ENCODE measurements around the gene ANO2. TPM values are rescaled to one million over a fixed set of nuclear protein-coding genes. Genes with fewer than 3 reads are reported as not detected.

ANO2 gene
- total RNA-seq, 2 donors from 2014 or later, result 2.8 to 9.3 TPM

DNA sequence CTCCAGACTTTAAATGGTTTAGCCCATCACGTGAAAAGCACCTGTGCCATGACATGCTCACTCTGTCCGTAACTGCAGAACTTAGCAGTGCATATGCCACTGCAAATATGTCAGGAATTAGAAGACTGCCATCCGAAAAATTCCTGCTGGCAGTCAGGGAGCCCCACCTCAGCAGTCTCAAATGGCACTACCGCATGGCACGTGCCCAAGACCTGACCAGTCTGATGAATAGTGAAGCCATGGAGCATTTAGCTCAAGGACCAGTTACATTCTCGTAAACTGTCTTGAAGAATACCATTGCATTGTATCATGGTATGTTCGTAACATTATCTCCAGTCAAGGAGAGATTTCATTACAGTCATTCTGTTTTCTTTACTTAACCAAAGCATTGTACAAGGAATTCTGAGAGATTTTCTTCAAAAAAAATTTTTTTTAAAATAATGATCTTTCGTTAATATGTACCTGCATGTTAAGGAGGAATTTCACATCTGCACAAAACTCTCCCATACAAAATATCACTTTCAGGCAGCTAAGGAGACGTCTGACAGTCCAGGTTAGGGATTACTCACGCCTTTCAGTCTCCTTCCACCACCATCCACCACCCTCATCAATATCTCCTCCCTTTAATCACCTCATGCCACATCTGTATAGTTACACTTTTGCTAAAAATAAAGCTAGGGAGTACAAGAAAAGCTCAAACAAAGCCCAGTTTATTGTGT, 138.5 kb downstream of the ANO2 start:
- H3K27me3 ChIP-seq, result no peaks in the 10 kb centered on the region
- DNase-seq (ENCODE audit: low spot score), result no peak
- H3K36me3 ChIP-seq, result no peaks in the 10 kb centered on the region
- no peak overlapping the region for H3K4me3 ChIP-seq
- H3K9me3 ChIP-seq, result no peaks in the 10 kb centered on the region
- TF ChIP-seq, protein P1, sequence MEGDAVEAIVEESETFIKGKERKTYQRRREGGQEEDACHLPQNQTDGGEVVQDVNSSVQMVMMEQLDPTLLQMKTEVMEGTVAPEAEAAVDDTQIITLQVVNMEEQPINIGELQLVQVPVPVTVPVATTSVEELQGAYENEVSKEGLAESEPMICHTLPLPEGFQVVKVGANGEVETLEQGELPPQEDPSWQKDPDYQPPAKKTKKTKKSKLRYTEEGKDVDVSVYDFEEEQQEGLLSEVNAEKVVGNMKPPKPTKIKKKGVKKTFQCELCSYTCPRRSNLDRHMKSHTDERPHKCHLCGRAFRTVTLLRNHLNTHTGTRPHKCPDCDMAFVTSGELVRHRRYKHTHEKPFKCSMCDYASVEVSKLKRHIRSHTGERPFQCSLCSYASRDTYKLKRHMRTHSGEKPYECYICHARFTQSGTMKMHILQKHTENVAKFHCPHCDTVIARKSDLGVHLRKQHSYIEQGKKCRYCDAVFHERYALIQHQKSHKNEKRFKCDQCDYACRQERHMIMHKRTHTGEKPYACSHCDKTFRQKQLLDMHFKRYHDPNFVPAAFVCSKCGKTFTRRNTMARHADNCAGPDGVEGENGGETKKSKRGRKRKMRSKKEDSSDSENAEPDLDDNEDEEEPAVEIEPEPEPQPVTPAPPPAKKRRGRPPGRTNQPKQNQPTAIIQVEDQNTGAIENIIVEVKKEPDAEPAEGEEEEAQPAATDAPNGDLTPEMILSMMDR (IDR thresholded peaks at IDR 0.05), result no peak
- no peak overlapping the region for H3K27ac ChIP-seq
- no peaks in the 10 kb centered on the region for H3K4me1 ChIP-seq

DNA sequence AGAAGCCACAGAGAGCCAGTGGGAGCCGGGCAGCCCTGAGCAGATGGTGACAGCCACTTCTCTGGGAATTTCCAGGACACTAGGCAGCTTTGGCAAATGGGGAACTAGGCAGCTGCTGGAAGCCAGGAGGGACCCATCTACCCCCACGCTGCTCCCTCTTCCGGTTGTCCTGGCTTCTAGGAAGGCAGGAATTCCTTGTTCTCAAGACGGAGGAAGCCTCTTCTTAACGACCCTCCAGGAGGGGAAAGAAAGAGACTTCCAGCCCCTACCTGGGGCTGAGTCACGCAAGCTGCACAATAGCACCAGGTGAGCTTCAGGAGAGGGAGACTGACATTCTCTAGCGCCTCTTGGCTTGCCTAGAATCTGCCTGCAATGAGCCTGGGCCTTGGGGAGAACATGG, 141.5 kb downstream of the ANO2 start:
- no peak for DNase-seq (ENCODE audit: low spot score)
- H3K36me3 ChIP-seq, result no peaks in the 10 kb centered on the region
- no peak overlapping the region for H3K27ac ChIP-seq

DNA sequence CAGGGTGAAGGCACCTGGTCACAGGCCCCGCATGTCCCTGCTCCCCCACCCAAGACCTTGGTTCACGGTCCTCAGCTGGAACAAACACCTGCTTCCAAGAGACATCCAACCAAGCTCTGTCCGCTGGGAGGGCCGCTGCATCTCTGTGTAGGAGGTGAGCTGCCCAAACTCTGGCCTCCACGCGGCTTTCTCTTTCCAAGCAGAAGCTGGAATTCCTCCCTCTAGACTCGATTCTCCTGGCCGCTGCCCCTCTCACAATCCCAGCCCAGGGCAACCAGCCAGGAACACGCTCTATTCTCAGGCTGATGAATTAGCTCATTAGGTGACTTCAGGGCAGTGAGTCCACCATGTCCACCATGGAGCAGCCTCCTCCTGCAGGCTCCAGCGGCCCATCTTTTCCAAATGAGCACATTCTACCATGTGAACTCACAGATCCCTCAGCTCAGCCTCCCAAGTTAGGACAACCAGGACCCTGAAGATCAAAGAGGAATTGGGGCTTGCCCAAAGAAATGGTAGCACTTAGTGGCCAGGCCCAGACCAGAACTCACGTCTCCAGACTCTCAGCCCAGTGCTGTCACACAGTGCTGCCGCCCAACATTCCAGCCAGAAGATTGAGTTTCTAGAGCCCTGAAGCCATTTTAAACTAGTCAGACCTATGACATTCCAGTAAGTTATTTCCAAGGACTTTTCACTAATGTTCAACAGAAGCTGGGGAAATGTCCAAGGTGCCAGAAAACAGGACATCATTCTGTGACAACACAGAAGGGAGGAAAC, 146.6 kb downstream of the ANO2 start:
- TF ChIP-seq, protein P1 (IDR thresholded peaks at IDR 0.05), result no peak
- no peak overlapping the region for H3K4me3 ChIP-seq
- no peak overlapping the region for H3K27ac ChIP-seq
- no peaks in the 10 kb centered on the region for H3K9me3 ChIP-seq
- no peaks in the 10 kb centered on the region for H3K27me3 ChIP-seq
- no peaks in the 10 kb centered on the region for H3K4me1 ChIP-seq
- no peak for DNase-seq (ENCODE audit: low spot score)
- no peaks in the 10 kb centered on the region for H3K36me3 ChIP-seq

More for the DNA sequence above, 141.5 kb downstream of the ANO2 start:
- no peaks in the 10 kb centered on the region for H3K9me3 ChIP-seq
- H3K27me3 ChIP-seq, result no peaks in the 10 kb centered on the region
- no peak overlapping the region for H3K4me3 ChIP-seq
- TF ChIP-seq, protein P1 (IDR thresholded peaks at IDR 0.05), result no peak
- no peaks in the 10 kb centered on the region for H3K4me1 ChIP-seq

DNA sequence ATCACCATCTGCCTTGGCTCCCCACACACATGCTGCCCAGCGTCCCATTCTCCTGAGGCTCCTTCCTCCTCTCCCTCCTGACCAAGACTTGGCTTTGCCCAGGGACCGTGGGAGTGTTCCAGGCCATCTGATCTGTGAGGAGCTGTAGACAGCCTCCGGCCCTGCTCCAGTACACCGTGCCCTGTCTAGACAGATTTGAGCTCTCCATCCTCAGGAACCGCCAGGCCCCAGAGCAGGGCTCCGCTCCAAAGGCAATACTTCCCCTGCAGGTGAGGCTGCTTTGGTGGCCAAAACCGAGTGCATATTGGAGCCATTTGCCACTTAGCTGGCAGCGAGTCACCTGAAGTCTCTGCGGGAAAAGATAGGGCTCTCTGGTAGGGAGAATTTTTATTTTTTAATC, 147.4 kb downstream of the ANO2 start:
- H3K9me3 ChIP-seq, result no peaks in the 10 kb centered on the region
- H3K4me1 ChIP-seq, result no peaks in the 10 kb centered on the region
- H3K27me3 ChIP-seq, result no peaks in the 10 kb centered on the region
- no peaks in the 10 kb centered on the region for H3K36me3 ChIP-seq
- H3K27ac ChIP-seq, result no peak overlapping the region
- TF ChIP-seq, protein P1 (IDR thresholded peaks at IDR 0.05), result no peak
- H3K4me3 ChIP-seq, result no peak overlapping the region
- no peak for DNase-seq (ENCODE audit: low spot score)

DNA sequence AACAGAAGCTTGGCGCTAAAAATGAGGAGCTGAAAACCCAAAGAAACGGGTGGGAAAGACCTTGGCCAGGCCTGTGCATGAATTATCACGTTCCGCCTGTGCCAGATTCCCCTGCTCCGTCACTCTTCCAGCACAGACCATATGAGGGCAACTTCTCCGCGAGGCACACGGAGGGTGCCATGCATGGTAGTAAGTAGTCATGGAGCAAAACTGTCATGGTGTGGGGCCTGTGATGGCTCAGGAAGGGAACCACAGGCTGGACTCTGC, 148.2 kb downstream of the ANO2 start:
- TF ChIP-seq, protein P1 (IDR thresholded peaks at IDR 0.05), result no peak
- Histone ChIP-seq H3K36me3 (no peaks in the 10 kb centered on the region), H3K27me3 (no peaks in the 10 kb centered on the region), H3K27ac (no peak overlapping the region), H3K9me3 (no peaks in the 10 kb centered on the region), H3K4me3 (no peak overlapping the region), H3K4me1 (no peaks in the 10 kb centered on the region)
- peak; percentile 32 for DNase-seq (ENCODE audit: low spot score)

Measured in right atrium auricular region (tissue), 2 donors.